ENCODE measurements around the gene MYO7B. TPM values are rescaled to one million over a fixed set of nuclear protein-coding genes. Genes with fewer than 3 reads are reported as not detected.

Gene MYO7B
- total and polyA plus RNA-seq, 4 donors = 0.51 to 4.7 (median 1.9) TPM

GRCh38 chr2:127610561-127610960, 75.1 kb downstream of the MYO7B start:
- H3K9ac ChIP-seq (ENCODE audit: insufficient read depth in 1 of 2, low read length in 2 of 2) = no peak overlapping the region
- no peaks in the 10 kb centered on the region for H3K4me1 ChIP-seq (ENCODE audit: control insufficient read depth in 5 of 5, insufficient read depth in 5 of 5, low read length in 5 of 5)
- H3K27ac ChIP-seq (ENCODE audit: low read depth in 1 of 2, low read length in 1 of 2) = no peak overlapping the region
- no peaks in the 10 kb centered on the region for H3K36me3 ChIP-seq (ENCODE audit: control insufficient read depth in 4 of 4, insufficient read depth in 4 of 4, low read length in 4 of 4)
- H3K4me3 ChIP-seq = no peak overlapping the region
- DNase-seq (no peak), ATAC-seq (ENCODE audit: insufficient read depth, low FRiP score) (no peak)
- H3K27me3 ChIP-seq (ENCODE audit: control insufficient read depth in 3 of 3, insufficient read depth in 3 of 3, low read length in 2 of 3) = no peaks in the 10 kb centered on the region
- peaks cover 0 to 27% (median 4%) of the 10 kb centered on the region in 4 donors for H3K9me3 ChIP-seq (ENCODE audit: control insufficient read depth in 4 of 4, insufficient read depth in 3 of 4, low read length in 3 of 4)
- 89 to 90% methylated on average over 1 of the region's 1 CpG for WGBS, 2 donors
- TF ChIP-seq CTCF (IDR thresholded peaks at IDR 0.05; ENCODE audit: control extremely low read depth, extremely low read depth) = no peak

- no peak overlapping the region for H3K9ac ChIP-seq (ENCODE audit: insufficient read depth in 1 of 2, low read length in 2 of 2)
- 87 to 95% methylated on average over 11 of the region's 11 CpGs for WGBS, 2 donors
- no peak for TF ChIP-seq CTCF (IDR thresholded peaks at IDR 0.05; ENCODE audit: control extremely low read depth, extremely low read depth)
- no peak for ATAC-seq (ENCODE audit: insufficient read depth, low FRiP score)
- H3K36me3 ChIP-seq (ENCODE audit: control insufficient read depth in 4 of 4, insufficient read depth in 4 of 4, low read length in 4 of 4) = no peaks in the 10 kb centered on the region
- H3K27me3 ChIP-seq (ENCODE audit: control insufficient read depth in 3 of 3, insufficient read depth in 3 of 3, low read length in 2 of 3) = no peaks in the 10 kb centered on the region
- no peak overlapping the region for H3K4me3 ChIP-seq
- DNase-seq = no peak
- no peaks in the 10 kb centered on the region for H3K4me1 ChIP-seq (ENCODE audit: control insufficient read depth in 5 of 5, insufficient read depth in 5 of 5, low read length in 5 of 5)
- peaks cover 0 to 27% (median 4%) of the 10 kb centered on the region in 4 donors for H3K9me3 ChIP-seq (ENCODE audit: control insufficient read depth in 4 of 4, insufficient read depth in 3 of 4, low read length in 3 of 4)
- H3K27ac ChIP-seq (ENCODE audit: low read depth in 1 of 2, low read length in 1 of 2) = no peak overlapping the region
Measured at GRCh38 chr2:127611076-127611925, 75.8 kb downstream of the MYO7B start.

- Histone ChIP-seq H3K9ac (ENCODE audit: insufficient read depth in 1 of 2, low read length in 2 of 2) (no peak overlapping the region), H3K4me3 (no peak overlapping the region), H3K27ac (ENCODE audit: low read depth in 1 of 2, low read length in 1 of 2) (no peak overlapping the region), H3K4me1 (ENCODE audit: control insufficient read depth in 5 of 5, insufficient read depth in 5 of 5, low read length in 5 of 5) (no peaks in the 10 kb centered on the region), H3K27me3 (ENCODE audit: control insufficient read depth in 3 of 3, insufficient read depth in 3 of 3, low read length in 2 of 3) (no peaks in the 10 kb centered on the region), H3K9me3 (ENCODE audit: control insufficient read depth in 4 of 4, insufficient read depth in 3 of 4, low read length in 3 of 4) (peaks cover 0 to 27% (median 4%) of the 10 kb centered on the region in 4 donors), H3K36me3 (ENCODE audit: control insufficient read depth in 4 of 4, insufficient read depth in 4 of 4, low read length in 4 of 4) (no peaks in the 10 kb centered on the region)
- DNase-seq (peak in 1 of 3 donors; percentile 9), ATAC-seq (ENCODE audit: insufficient read depth, low FRiP score) (no peak)
- 92 to 95% methylated on average over 13 of the region's 13 CpGs for WGBS, 2 donors
- TF ChIP-seq CTCF (IDR thresholded peaks at IDR 0.05; ENCODE audit: control extremely low read depth, extremely low read depth) = no peak
Measured at GRCh38 chr2:127612111-127612822, 76.8 kb downstream of the MYO7B start.
